Tibial nerve (tissue), 4 donors: ENCODE measurements around the gene TBC1D16. TPM values are rescaled to one million over a fixed set of nuclear protein-coding genes. Genes with fewer than 3 reads are reported as not detected.

Source experiments
- DNase-seq, 2 donors: peaks; one replicate each; pipeline ENCODE4 v3.0.0-alpha.2; 2019; ENCODE audit warnings: low spot score in 2 of 2
- H3K27ac ChIP-seq, 4 donors: fragments of 200-600 bp; sonication (generic) in 3 of 4; one replicate each; pipeline ENCODE4 v1.5.1; 2017 to 2019; ENCODE audit warnings: mild to moderate bottlenecking in 1 of 4
- H3K27me3 ChIP-seq, 2 donors: fragments of 200-600 bp; sonication (generic) in 1 of 2; one replicate each; pipeline versions ENCODE4 v1.5.1 to v1.6.0; 2017 to 2019
- H3K36me3 ChIP-seq, 3 donors: fragments of 200-600 bp; sonication (generic); one replicate each; pipeline ENCODE4 v1.5.1; 2018 to 2019
- H3K4me1 ChIP-seq, 4 donors: fragments of 200-600 bp; sonication (generic) in 3 of 4; one replicate each; pipeline ENCODE4 v1.5.1; 2017 to 2019
- H3K4me3 ChIP-seq, 4 donors: fragments of 200-600 bp; sonication (generic) in 3 of 4; one replicate each; pipeline ENCODE4 v1.5.1; 2017 to 2019; ENCODE audit warnings: mild to moderate bottlenecking in 1 of 4, moderate library complexity in 1 of 4
- H3K9me3 ChIP-seq, 4 donors: fragments of 200-600 bp; sonication (generic) in 3 of 4; one replicate each; pipeline ENCODE4 v1.5.1; 2017 to 2019
- EP300 ChIP-seq, 2 donors: sonication (generic); formaldehyde crosslinking; IDR thresholded peaks; one replicate each; pipeline ENCODE4 v1.6.1; 2017; ENCODE audit warnings: antibody characterized with exemption in 2 of 2, mild to moderate bottlenecking in 1 of 2
- POLR2A ChIP-seq, 2 donors: fragments of 450-650 bp; IDR thresholded peaks; one replicate each; pipeline ENCODE4 v1.6.1; 2017; ENCODE audit warnings: antibody characterized with exemption in 2 of 2, mild to moderate bottlenecking in 2 of 2, moderate library complexity in 2 of 2
- WGBS, 2 donors: methylation state at CpG; one replicate each; pipeline ENCODE4 v1.1.5; 2018; 5-methylcytosine and 5-hydroxymethylcytosine counted together
- total RNA-seq, 4 donors: library from RNA; depleted of rRNA; stranded (reverse); fragments of >200 nt; gene quantifications; one replicate each; pipeline ENCODE4 v1.1.0, GENCODE V29; 2016
- TF ChIP-seq, protein P1 (sequence below), 5 experiments: fragments of 200-600 bp in 3 of 5; fragments of 450-650 bp in 2 of 5; sonication (generic) in 3 of 5; IDR thresholded peaks; one replicate each; pipeline ENCODE4 v1.5.1; 2016 to 2019; ENCODE audit warnings: antibody characterized with exemption in 5 of 5, mild to moderate bottlenecking in 3 of 5, moderate library complexity in 2 of 5

TBC1D16 gene
- total RNA-seq, 4 donors from 2014 or later = 48.3 to 68.4 (median 58.1) TPM

DNA sequence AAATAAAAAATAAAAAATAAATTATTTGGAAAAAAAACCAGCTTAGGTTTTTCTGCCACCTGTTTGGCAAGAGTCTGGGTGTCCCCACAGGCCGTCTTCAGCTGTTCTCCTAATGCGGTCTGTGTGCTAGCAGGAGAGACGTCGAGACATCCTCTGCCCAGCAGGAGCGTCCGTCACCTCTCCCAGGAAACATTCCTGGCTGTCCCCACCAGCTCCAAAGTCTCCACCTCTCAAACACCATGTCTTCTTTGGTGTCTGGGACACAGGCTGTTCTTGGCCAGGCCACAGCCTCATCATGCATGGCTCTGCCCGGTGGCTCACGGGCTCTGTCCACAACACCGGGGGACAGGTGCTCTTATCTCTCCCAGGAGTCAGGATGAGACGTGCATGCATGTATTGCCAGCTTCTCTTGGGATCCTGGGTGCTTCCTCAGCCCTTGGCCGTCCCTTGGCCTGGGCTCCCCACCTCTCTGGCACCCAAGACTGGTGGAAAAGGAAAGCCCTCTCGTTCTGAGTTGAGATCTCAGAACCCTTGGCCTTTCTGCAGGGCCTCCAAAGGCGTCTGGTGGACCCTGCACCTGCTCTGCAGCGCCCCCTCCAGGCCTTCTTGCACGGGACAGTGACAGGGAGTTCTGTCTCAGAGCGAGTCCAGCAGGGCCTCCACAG is 111.6 kb downstream of the TBC1D16 start:
- peak overlapping the region in 1 of 4 donors; percentile 76 for H3K27ac ChIP-seq
- no peaks in the 10 kb centered on the region for H3K9me3 ChIP-seq
- no peaks in the 10 kb centered on the region for H3K36me3 ChIP-seq
- no peak for DNase-seq
- TF ChIP-seq, protein P1, sequence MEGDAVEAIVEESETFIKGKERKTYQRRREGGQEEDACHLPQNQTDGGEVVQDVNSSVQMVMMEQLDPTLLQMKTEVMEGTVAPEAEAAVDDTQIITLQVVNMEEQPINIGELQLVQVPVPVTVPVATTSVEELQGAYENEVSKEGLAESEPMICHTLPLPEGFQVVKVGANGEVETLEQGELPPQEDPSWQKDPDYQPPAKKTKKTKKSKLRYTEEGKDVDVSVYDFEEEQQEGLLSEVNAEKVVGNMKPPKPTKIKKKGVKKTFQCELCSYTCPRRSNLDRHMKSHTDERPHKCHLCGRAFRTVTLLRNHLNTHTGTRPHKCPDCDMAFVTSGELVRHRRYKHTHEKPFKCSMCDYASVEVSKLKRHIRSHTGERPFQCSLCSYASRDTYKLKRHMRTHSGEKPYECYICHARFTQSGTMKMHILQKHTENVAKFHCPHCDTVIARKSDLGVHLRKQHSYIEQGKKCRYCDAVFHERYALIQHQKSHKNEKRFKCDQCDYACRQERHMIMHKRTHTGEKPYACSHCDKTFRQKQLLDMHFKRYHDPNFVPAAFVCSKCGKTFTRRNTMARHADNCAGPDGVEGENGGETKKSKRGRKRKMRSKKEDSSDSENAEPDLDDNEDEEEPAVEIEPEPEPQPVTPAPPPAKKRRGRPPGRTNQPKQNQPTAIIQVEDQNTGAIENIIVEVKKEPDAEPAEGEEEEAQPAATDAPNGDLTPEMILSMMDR (IDR thresholded peaks at IDR 0.05) = peak in 4 of 5 experiments; percentile 11 to 29 (median 26)
- TF ChIP-seq POLR2A (IDR thresholded peaks at IDR 0.05) = no peak
- peaks cover 0 to 87% of the 10 kb centered on the region in 2 donors for H3K27me3 ChIP-seq
- 75 to 76% methylated on average over 16 of the region's 16 CpGs for WGBS, 2 donors
- H3K4me1 ChIP-seq = peaks cover 0 to 56% (median 28%) of the 10 kb centered on the region in 4 donors
- no peak overlapping the region for H3K4me3 ChIP-seq

DNA sequence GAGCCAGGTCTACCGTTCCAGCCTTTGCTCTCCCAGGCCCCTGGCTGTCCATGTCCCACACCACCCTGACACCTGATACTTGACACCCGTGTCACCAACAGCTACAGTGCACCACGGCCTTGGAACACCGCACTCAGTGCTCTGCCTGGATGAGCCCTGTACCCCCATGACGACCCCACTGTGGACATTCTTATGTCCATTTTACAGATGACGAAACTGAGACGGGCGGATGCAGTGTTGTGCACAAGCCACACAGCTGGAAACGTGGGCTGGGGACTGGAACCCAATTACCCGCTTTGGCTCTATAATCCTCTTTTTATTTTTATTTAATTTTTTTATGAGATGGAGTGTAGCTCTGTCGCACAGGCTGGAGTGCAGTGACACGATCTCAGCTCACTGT is 112.9 kb downstream of the TBC1D16 start:
- no peaks in the 10 kb centered on the region for H3K36me3 ChIP-seq
- 83 to 86% methylated on average over 12 of the region's 12 CpGs for WGBS, 2 donors

DNA sequence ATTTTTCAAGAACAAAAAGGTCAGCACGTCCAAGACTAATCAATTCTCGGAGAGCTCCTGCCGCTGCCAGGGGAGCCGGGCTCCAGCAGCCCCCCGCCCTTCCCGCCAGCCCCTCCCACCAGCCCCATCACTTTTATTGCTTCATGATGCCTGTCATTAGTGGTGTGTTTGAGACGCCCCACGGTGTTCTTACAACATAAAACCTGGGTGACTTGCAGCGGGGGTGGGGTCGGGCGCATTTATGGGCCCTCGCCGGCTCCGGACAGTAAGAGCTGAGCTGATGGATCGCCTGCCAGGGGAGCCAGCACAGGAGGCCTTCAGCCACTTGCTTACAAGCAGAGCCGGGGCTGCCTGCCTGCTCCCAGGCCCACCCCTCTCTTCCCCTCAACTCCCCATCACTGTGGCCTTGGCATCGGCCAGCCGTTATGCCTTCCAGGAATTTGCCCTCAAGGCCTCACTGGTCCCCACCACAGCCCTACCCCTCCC is 113.5 kb downstream of the TBC1D16 start:
- peaks cover 4 to 68% (median 35%) of the 10 kb centered on the region in 4 donors for H3K4me1 ChIP-seq
- DNase-seq = no peak
- no peak for TF ChIP-seq EP300 (IDR thresholded peaks at IDR 0.05)
- TF ChIP-seq, protein P1 (IDR thresholded peaks at IDR 0.05) = no peak
- TF ChIP-seq POLR2A (IDR thresholded peaks at IDR 0.05) = no peak
- H3K4me3 ChIP-seq = no peak overlapping the region
- H3K27ac ChIP-seq = no peak overlapping the region
- 27 to 33% methylated on average over 17 to 18 of the region's 18 CpGs for WGBS, 2 donors
- no peaks in the 10 kb centered on the region for H3K36me3 ChIP-seq
- H3K27me3 ChIP-seq = peaks cover 0 to 68% of the 10 kb centered on the region in 2 donors
- H3K9me3 ChIP-seq = no peaks in the 10 kb centered on the region

More for the DNA sequence above, 112.9 kb downstream of the TBC1D16 start:
- Histone ChIP-seq H3K4me1 (peaks cover 4 to 68% (median 35%) of the 10 kb centered on the region in 4 donors), H3K27me3 (peaks cover 0 to 74% of the 10 kb centered on the region in 2 donors), H3K9me3 (no peaks in the 10 kb centered on the region), H3K27ac (no peak overlapping the region), H3K4me3 (no peak overlapping the region)
- no peak for DNase-seq
- no peak for TF ChIP-seq EP300 (IDR thresholded peaks at IDR 0.05)
- TF ChIP-seq, protein P1 (IDR thresholded peaks at IDR 0.05) = no peak
- no peak for TF ChIP-seq POLR2A (IDR thresholded peaks at IDR 0.05)

DNA sequence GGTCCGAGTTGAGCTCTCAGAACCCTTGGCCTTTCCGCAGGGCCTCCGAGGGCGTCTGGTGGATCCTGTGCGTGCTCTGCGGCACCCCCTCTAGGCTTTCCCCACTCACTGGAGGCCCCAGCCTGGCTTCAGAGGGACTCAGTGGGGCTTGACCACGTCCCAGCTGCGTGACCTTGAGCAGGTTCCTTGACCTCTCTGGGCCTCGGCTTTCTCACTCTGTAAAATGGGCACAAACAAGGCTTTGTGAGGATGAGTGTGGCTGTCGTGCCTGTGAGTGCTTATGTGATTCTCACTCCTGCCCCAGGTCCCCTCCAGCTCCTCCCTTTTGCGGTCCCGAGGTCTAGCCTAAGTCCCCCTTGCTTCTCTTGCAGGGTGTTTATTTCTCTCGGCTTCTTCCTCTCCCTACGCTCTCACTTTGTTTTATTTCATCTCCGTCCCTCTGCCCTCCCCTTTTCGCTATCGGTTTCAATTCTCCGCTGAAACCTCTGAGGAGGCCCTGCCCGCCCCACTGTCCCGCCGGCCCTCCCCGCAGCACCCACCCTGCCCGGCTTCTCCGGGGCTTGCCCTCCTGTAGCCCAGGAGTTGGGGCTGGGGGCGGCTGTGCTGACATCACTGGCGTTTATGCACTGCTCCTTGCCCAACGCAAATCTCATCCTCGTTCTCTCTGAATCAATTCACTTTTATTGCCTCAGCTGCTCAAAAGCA is 114.1 kb downstream of the TBC1D16 start:
- H3K4me3 ChIP-seq = no peak overlapping the region
- H3K4me1 ChIP-seq = peaks cover 4 to 64% (median 35%) of the 10 kb centered on the region in 4 donors
- no peak for DNase-seq
- WGBS, 2 donors = 38 to 41% methylated on average over 21 to 28 of the region's 28 CpGs
- peaks cover 0 to 64% of the 10 kb centered on the region in 2 donors for H3K27me3 ChIP-seq
- H3K27ac ChIP-seq = no peak overlapping the region
- TF ChIP-seq EP300 (IDR thresholded peaks at IDR 0.05) (no peak), POLR2A (IDR thresholded peaks at IDR 0.05) (no peak)
- TF ChIP-seq, protein P1 (IDR thresholded peaks at IDR 0.05) = no peak
- H3K36me3 ChIP-seq = no peaks in the 10 kb centered on the region
- H3K9me3 ChIP-seq = no peaks in the 10 kb centered on the region
